PC-3 (cell line): ENCODE results near the gene LGI4.

Experiments used
- CTCF ChIP-seq: fragments of 300-600 bp; sonication (generic); conservative IDR thresholded peaks from 2 replicates; pipeline ENCODE4 v1.5.1; 2017; ENCODE audit warnings: antibody characterized with exemption, low read depth, mild to moderate bottlenecking, low read length
- EZH2 ChIP-seq: fragments of 300-600 bp; sonication (generic); IDR thresholded peaks from one replicate; pipeline ENCODE4 v1.6.1; 2017; ENCODE audit warnings: antibody characterized with exemption, mild to moderate bottlenecking, low read length; ENCODE audit not compliant: unreplicated experiment
- EZH2phosphoT487 ChIP-seq: fragments of 300-600 bp; sonication (generic); IDR thresholded peaks from 2 replicates; pipeline ENCODE4 v1.6.1; 2018; ENCODE audit warnings: mild to moderate bottlenecking, antibody characterized with exemption, low read length, borderline replicate concordance

DNA sequence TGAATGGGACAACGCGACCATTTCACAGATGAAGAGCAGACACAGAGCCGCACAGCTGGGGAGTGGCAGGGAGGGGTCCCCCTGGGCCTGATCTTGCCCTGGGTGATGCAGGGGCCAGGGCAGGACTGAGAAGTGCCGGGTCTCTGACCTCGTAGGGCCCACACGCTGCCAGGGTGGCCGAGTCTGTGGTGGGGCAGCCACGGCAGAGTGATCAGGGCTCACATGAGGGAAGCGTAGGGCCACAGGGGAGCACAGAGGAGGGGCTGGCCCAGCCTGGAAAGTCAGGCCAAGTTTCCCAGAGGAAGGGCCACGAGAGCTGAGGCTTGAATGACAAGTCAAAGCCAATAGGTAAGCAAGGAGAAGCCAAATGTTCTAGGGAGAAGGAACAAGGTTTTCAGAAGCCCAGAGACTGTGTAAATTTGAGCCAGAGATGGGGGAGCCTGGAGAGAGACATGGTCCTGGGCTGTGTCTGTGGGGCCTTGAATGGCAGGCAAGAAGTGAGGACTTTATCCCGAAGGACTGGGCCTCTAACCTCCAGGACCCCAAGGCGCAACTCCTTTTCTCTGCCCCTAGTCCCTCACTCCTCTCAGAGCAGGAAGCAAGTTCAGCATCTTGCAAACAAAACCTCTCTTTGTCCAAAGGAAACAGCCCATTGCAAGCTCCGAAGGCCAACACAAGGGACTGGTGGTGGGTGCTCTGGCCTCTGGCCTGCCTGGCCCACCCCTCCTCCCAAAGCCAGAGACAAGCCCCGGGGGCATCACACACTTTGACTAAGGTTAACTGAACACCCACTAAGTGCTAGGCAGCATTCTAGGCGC lies 51.0 kb downstream of the LGI4 start:
- no peak for TF ChIP-seq CTCF
- TF ChIP-seq EZH2phosphoT487, result no peak
- no peak for TF ChIP-seq EZH2
